ENCODE results near the gene DSCAML1. TPM values are rescaled to one million over a fixed set of nuclear protein-coding genes. Genes with fewer than 3 reads are reported as not detected.

The DSCAML1 gene
- total RNA-seq, 2 experiments from 2014 or later, result 0.13 to 0.29 TPM

DNA sequence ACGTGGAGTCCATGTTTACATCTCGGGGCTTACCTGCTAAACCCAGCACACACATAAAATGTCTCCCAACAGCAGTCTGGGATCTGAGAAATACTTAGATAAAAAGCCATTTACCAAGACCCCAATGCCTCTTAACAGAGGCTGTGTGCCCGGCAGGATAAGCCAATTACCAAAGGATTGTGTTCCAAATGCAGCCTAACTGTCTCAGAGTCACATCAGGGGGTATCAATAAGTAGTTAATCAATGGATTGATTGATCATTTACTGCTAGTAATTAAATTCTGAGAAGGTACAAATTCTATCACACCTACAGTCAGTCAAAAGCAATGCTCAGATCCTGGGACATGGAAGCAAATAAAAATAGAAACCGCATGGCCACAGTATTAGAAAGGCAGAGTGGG is 125.6 kb downstream of the DSCAML1 start:
- intact Hi-C loops (cut with micrococcal nuclease), result no loop called here
- POLR2A ChIA-PET, result no interaction called here
- Mint-ChIP-seq H3K27ac (no peak overlapping the region), H3K4me1 (ENCODE audit: low read depth) (no peaks in the 10 kb centered on the region), H3K4me3 (no peak overlapping the region), H3K36me3 (ENCODE audit: low read depth) (no peaks in the 10 kb centered on the region), H3K9me3 (no peaks in the 10 kb centered on the region), H3K27me3 (no peaks in the 10 kb centered on the region)
- CTCF ChIA-PET, result no interaction called here
- ATAC-seq (no peak), DNase-seq (no peak)
- TF ChIP-seq, protein P1, sequence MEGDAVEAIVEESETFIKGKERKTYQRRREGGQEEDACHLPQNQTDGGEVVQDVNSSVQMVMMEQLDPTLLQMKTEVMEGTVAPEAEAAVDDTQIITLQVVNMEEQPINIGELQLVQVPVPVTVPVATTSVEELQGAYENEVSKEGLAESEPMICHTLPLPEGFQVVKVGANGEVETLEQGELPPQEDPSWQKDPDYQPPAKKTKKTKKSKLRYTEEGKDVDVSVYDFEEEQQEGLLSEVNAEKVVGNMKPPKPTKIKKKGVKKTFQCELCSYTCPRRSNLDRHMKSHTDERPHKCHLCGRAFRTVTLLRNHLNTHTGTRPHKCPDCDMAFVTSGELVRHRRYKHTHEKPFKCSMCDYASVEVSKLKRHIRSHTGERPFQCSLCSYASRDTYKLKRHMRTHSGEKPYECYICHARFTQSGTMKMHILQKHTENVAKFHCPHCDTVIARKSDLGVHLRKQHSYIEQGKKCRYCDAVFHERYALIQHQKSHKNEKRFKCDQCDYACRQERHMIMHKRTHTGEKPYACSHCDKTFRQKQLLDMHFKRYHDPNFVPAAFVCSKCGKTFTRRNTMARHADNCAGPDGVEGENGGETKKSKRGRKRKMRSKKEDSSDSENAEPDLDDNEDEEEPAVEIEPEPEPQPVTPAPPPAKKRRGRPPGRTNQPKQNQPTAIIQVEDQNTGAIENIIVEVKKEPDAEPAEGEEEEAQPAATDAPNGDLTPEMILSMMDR (IDR thresholded peaks at IDR 0.05), result no peak

DNA sequence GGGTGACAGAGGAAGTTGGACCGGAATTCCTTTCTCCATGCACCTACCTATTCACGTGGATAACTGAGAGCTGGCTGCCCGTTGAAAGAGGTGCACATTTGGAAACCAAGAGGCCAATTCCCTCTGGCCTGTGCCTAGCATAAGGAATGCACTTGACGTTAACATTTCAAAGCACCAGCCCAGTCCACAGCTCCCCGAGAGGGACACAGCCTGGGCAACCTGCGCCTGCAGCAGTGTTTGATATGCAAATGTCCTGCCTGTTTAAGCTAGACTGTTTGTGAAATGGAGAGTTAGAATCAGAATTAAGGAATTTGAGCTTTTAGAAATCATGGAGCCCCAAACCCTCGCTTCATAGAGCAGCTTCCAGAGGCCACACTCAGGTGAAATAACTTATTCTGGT is 126.1 kb downstream of the DSCAML1 start:
- no peaks in the 10 kb centered on the region for H3K4me1 Mint-ChIP-seq (ENCODE audit: low read depth)
- no peaks in the 10 kb centered on the region for H3K9me3 Mint-ChIP-seq
- intact Hi-C loops (cut with micrococcal nuclease), result no loop called here
- DNase-seq, result no peak
- no peak for ATAC-seq
- no peak overlapping the region for H3K27ac Mint-ChIP-seq
- CTCF ChIA-PET, result no interaction called here
- H3K36me3 Mint-ChIP-seq (ENCODE audit: low read depth), result no peaks in the 10 kb centered on the region
- H3K27me3 Mint-ChIP-seq, result no peaks in the 10 kb centered on the region
- POLR2A ChIA-PET, result no interaction called here
- TF ChIP-seq, protein P1 (IDR thresholded peaks at IDR 0.05), result no peak
- no peak overlapping the region for H3K4me3 Mint-ChIP-seq

DNA sequence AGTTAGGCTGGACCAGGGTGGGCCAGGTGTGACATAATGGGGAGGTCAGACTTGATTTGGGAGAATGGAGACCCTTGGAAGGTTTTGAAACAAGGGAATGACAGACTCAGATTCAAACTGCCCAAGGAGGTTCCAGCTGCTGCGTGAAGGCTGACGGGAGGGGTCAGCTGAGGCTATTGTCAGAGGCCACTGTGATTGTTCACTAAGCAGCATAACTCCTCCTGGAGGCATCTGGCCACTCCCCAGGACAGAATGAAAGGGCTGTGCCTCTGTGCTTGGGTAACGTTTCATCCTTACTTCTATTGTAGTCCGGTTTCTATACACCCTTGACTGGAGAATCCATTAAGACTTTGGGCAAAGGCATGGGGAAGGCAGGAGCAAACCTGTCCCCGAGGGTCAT is 126.6 kb downstream of the DSCAML1 start:
- no peaks in the 10 kb centered on the region for H3K36me3 Mint-ChIP-seq (ENCODE audit: low read depth)

DNA sequence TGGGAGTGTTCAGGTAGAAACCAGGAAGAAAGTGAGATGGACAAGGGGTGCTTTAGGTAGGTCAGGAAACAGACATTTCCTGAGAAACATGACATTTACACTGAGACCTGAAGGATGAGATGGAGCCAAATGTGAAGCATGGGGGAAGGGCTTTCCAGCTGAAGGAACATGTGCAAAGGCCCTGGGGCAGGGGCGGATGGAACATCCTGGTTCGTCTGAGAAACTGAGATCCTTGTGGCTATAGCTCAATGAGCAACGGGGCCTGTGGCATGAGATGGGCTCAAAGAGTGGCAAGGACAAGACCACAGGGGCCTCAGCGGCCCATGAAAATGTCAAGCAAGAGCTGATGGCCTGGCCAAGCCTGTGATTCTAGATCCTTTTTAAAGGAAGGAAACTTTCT is 127.4 kb downstream of the DSCAML1 start:
- CTCF ChIA-PET, result interaction anchor here (0.8 kb wide), 1 partner anchor 8 kb away, joined by 3 read pairs; no protein-coding TSS in a partner anchor
- ATAC-seq, result no peak
- no peaks in the 10 kb centered on the region for H3K4me1 Mint-ChIP-seq (ENCODE audit: low read depth)
- TF ChIP-seq, protein P1 (IDR thresholded peaks at IDR 0.05), result no peak
- no peaks in the 10 kb centered on the region for H3K36me3 Mint-ChIP-seq (ENCODE audit: low read depth)
- no peak overlapping the region for H3K4me3 Mint-ChIP-seq
- POLR2A ChIA-PET, result no interaction called here
- H3K9me3 Mint-ChIP-seq, result no peaks in the 10 kb centered on the region
- no peak for DNase-seq
- intact Hi-C loops (cut with micrococcal nuclease), result no loop called here
- H3K27ac Mint-ChIP-seq, result no peak overlapping the region
- H3K27me3 Mint-ChIP-seq, result no peaks in the 10 kb centered on the region

More for the DNA sequence above, 126.6 kb downstream of the DSCAML1 start:
- no peak for ATAC-seq
- Mint-ChIP-seq H3K4me3 (no peak overlapping the region), H3K27me3 (no peaks in the 10 kb centered on the region), H3K27ac (no peak overlapping the region), H3K9me3 (no peaks in the 10 kb centered on the region), H3K4me1 (ENCODE audit: low read depth) (no peaks in the 10 kb centered on the region)
- DNase-seq, result no peak
- TF ChIP-seq, protein P1 (IDR thresholded peaks at IDR 0.05), result no peak
- CTCF ChIA-PET, result no interaction called here
- POLR2A ChIA-PET, result no interaction called here
- intact Hi-C loops (cut with micrococcal nuclease), result no loop called here

DNA sequence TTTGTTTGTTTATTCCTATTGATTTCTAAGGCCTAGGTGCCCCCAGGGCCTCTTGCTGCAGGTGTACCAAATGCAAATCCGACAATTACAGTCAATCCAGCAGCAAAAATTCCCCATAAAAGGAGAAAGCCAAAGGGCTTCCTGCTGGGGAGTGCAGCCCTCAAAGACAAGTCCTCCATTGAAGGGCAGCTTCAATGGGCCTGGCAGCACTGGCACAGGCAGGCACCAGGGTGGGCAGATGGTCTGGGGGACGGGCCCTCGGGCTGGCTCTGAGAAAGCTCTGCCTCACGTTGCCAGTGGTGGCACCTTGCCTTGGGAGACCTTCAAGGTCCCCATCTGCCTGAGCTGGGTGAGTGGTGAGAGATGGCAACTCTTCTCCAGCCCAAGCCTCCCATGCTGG is 128.0 kb downstream of the DSCAML1 start:
- ATAC-seq (no peak), DNase-seq (no peak)
- Mint-ChIP-seq H3K36me3 (ENCODE audit: low read depth) (no peaks in the 10 kb centered on the region), H3K27me3 (no peaks in the 10 kb centered on the region), H3K4me3 (no peak overlapping the region), H3K4me1 (ENCODE audit: low read depth) (no peaks in the 10 kb centered on the region), H3K27ac (no peak overlapping the region), H3K9me3 (no peaks in the 10 kb centered on the region)
- TF ChIP-seq, protein P1 (IDR thresholded peaks at IDR 0.05), result no peak
- intact Hi-C loops (cut with micrococcal nuclease), result no loop called here
- POLR2A ChIA-PET, result no interaction called here
- CTCF ChIA-PET, result interaction anchor here (0.8 kb wide), 1 partner anchor 9 kb away, joined by 3 read pairs; no protein-coding TSS in a partner anchor
